Measurements from ENCODE around the gene KRT32. TPM values are rescaled to one million over a fixed set of nuclear protein-coding genes. Genes with fewer than 3 reads are reported as not detected.

Gene KRT32
- total RNA-seq, 2 experiments from 2014 or later, result not detected

GRCh38 chr17:41444186-41444585 is 23.0 kb downstream of the KRT32 start:
- H3K27ac ChIP-seq (ENCODE audit: low read depth, low read length, poor library complexity, severe bottlenecking), result no peak overlapping the region
- no peak overlapping the region for H2AFZ ChIP-seq (ENCODE audit: low read length)
- H3K4me1 ChIP-seq (ENCODE audit: insufficient read depth, low read length, poor library complexity, severe bottlenecking), result no peaks in the 10 kb centered on the region
- CTCF ChIA-PET (ENCODE audit: unreplicated experiment), result no interaction called here
- no peaks in the 10 kb centered on the region for H3K9me2 ChIP-seq (ENCODE audit: insufficient read depth, low read length)
- H3K4me3 ChIP-seq (ENCODE audit: low read depth, low read length, poor library complexity, severe bottlenecking), result no peak overlapping the region
- POLR2A ChIA-PET, result no interaction called here
- TF ChIP-seq EZH2phosphoT487 (IDR thresholded peaks at IDR 0.05; ENCODE audit: borderline replicate concordance, low read depth, low read length) (no peak), CTCF (conservative IDR thresholded peaks at IDR 0.05; ENCODE audit: low read length) (no peak)
- DNase-seq (ENCODE audit: low spot score), result no peak
- no peak overlapping the region for H3K4me2 ChIP-seq (ENCODE audit: low read length)
- no peaks in the 10 kb centered on the region for H3K9me3 ChIP-seq (ENCODE audit: low read length)
- no TSS peak for BruUV-seq (replicated peaks)
- no peaks in the 10 kb centered on the region for H3K79me2 ChIP-seq (ENCODE audit: insufficient read depth, low read depth, low read length)
- H3K36me3 ChIP-seq (ENCODE audit: insufficient read depth, low read length), result no peaks in the 10 kb centered on the region
- H4K20me1 ChIP-seq (ENCODE audit: insufficient read depth, low read length), result no peaks in the 10 kb centered on the region
- intact Hi-C loops (cut with micrococcal nuclease; ENCODE audit: unreplicated experiment), result no loop called here

- TF ChIP-seq EZH2phosphoT487 (IDR thresholded peaks at IDR 0.05; ENCODE audit: borderline replicate concordance, low read depth, low read length), result no peak
- no peak for TF ChIP-seq CTCF (conservative IDR thresholded peaks at IDR 0.05; ENCODE audit: low read length)
- intact Hi-C loops (cut with micrococcal nuclease; ENCODE audit: unreplicated experiment), result no loop called here
- Histone ChIP-seq H3K79me2 (ENCODE audit: insufficient read depth, low read depth, low read length) (no peaks in the 10 kb centered on the region), H2AFZ (ENCODE audit: low read length) (no peak overlapping the region), H3K36me3 (ENCODE audit: insufficient read depth, low read length) (no peaks in the 10 kb centered on the region), H3K4me3 (ENCODE audit: low read depth, low read length, poor library complexity, severe bottlenecking) (no peak overlapping the region), H3K4me2 (ENCODE audit: low read length) (no peak overlapping the region), H3K9me2 (ENCODE audit: insufficient read depth, low read length) (no peaks in the 10 kb centered on the region), H3K27ac (ENCODE audit: low read depth, low read length, poor library complexity, severe bottlenecking) (no peak overlapping the region), H4K20me1 (ENCODE audit: insufficient read depth, low read length) (no peaks in the 10 kb centered on the region), H3K4me1 (ENCODE audit: insufficient read depth, low read length, poor library complexity, severe bottlenecking) (no peaks in the 10 kb centered on the region), H3K9me3 (ENCODE audit: low read length) (no peaks in the 10 kb centered on the region)
- no TSS peak for BruUV-seq (replicated peaks)
- ChIA-PET POLR2A (no interaction called here), CTCF (ENCODE audit: unreplicated experiment) (no interaction called here)
- DNase-seq (ENCODE audit: low spot score), result no peak
These were observed 24.4 kb downstream of the KRT32 start for GRCh38 chr17:41442739-41443138.

GRCh38 chr17:41440531-41441033 is 26.6 kb downstream of the KRT32 start, which contains the start of gene KRT38:
TSS of gene KRT38 (minus strand) at chr17:41440983. CDS start at chr17:41440921, 62 bp downstream.
- Histone ChIP-seq H2AFZ (ENCODE audit: low read length) (no peak within 1 kb of the TSS), H3K4me1 (ENCODE audit: insufficient read depth, low read length, poor library complexity, severe bottlenecking) (no peaks in the 10 kb centered on the region), H3K27ac (ENCODE audit: low read depth, low read length, poor library complexity, severe bottlenecking) (no peak within 1 kb of the TSS), H4K20me1 (ENCODE audit: insufficient read depth, low read length) (no peaks in the 10 kb centered on the region), H3K79me2 (ENCODE audit: insufficient read depth, low read depth, low read length) (no peaks in the 10 kb centered on the region), H3K36me3 (ENCODE audit: insufficient read depth, low read length) (no peaks in the 10 kb centered on the region), H3K9me3 (ENCODE audit: low read length) (no peaks in the 10 kb centered on the region), H3K9me2 (ENCODE audit: insufficient read depth, low read length) (no peaks in the 10 kb centered on the region), H3K4me3 (ENCODE audit: low read depth, low read length, poor library complexity, severe bottlenecking) (no peak within 1 kb of the TSS), H3K4me2 (ENCODE audit: low read length) (no peak within 1 kb of the TSS)
- CTCF ChIA-PET (ENCODE audit: unreplicated experiment), result no interaction called here
- no TSS peak for BruUV-seq (replicated peaks)
- intact Hi-C loops (cut with micrococcal nuclease; ENCODE audit: unreplicated experiment), result no loop called here
- DNase-seq (ENCODE audit: low spot score), result no peak
- POLR2A ChIA-PET, result no interaction called here
- no peak for TF ChIP-seq EZH2phosphoT487 (IDR thresholded peaks at IDR 0.05; ENCODE audit: borderline replicate concordance, low read depth, low read length)
- TF ChIP-seq CTCF (conservative IDR thresholded peaks at IDR 0.05; ENCODE audit: low read length), result no peak
